Gastrocnemius medialis (tissue), 4 donors: ENCODE measurements around the gene TAS2R4. TPM values are rescaled to one million over a fixed set of nuclear protein-coding genes. Genes with fewer than 3 reads are reported as not detected.

ENCODE experiments used
- ATAC-seq, 2 donors: fragments of 150-250 bp; one replicate each; pipeline ENCODE4 v1.9.1; 2016
- DNase-seq, 2 donors: peaks; one replicate each; pipeline ENCODE4 v3.0.0-alpha.2; 2019
- H3K27ac ChIP-seq, 4 donors: fragments of 200-600 bp; sonication (generic); 1 replicate in 1 of 4; 2 replicates in 3 of 4; pipeline ENCODE4 v1.5.1; 2016 to 2018; ENCODE audit warnings: mild to moderate bottlenecking in 2 of 4, moderate library complexity in 1 of 4
- H3K27me3 ChIP-seq, 3 donors: fragments of 200-600 bp; sonication (generic) in 2 of 3; 1 replicate in 1 of 3; 2 replicates in 2 of 3; pipeline versions ENCODE4 v1.5.1 to v1.6.0; 2016 to 2019; ENCODE audit warnings: mild to moderate bottlenecking in 1 of 3, moderate library complexity in 1 of 3
- H3K36me3 ChIP-seq, 2 donors: fragments of 200-600 bp; sonication (generic) in 1 of 2; one replicate each; pipeline ENCODE4 v1.5.1; 2017 to 2018
- H3K4me1 ChIP-seq, 2 donors: fragments of 200-600 bp; sonication (generic) in 1 of 2; one replicate each; pipeline ENCODE4 v1.5.1; 2016 to 2017; ENCODE audit warnings: mild to moderate bottlenecking in 2 of 2
- H3K4me3 ChIP-seq, 4 donors: fragments of 200-600 bp; sonication (generic) in 3 of 4; 1 replicate in 1 of 4; 2 replicates in 3 of 4; pipeline ENCODE4 v1.5.1; 2016 to 2019; ENCODE audit warnings: mild to moderate bottlenecking in 2 of 4
- H3K9me3 ChIP-seq, 3 donors: fragments of 200-600 bp; sonication (generic) in 2 of 3; 1 replicate in 1 of 3; 2 replicates in 2 of 3; pipeline ENCODE4 v1.5.1; 2016 to 2019
- POLR2A ChIP-seq, 2 donors: fragments of 450-650 bp; IDR thresholded peaks; one replicate each; pipeline ENCODE4 v1.6.1; 2017; ENCODE audit warnings: antibody characterized with exemption in 2 of 2, mild to moderate bottlenecking in 2 of 2, moderate library complexity in 2 of 2
- in situ Hi-C, 4 donors: fragments of 200-750 bp; cut with MboI; loops; one replicate each; pipeline versions ENCODE4 v1.15.0 to v1.8.0; 2017; ENCODE audit warnings: low sequenced_read_pairs in 4 of 4
- intact Hi-C: fragments of 100-400 bp; cut with DNase I; formaldehyde crosslinking; loops from one replicate; pipeline ENCODE4 v1.15.1; 2023; ENCODE audit warnings: low total_unique reads
- total RNA-seq, 4 donors: library from RNA; depleted of rRNA; stranded (reverse); fragments of >200 nt; gene quantifications; one replicate each; pipeline versions ENCODE4 v1.1.0 to v1.2.3, GENCODE V29; 2016
- TF ChIP-seq, protein P1 (sequence below), 5 experiments: fragments of 450-650 bp in 3 of 5; fragments of 200-600 bp in 2 of 5; sonication (generic) in 2 of 5; IDR thresholded peaks in 4 of 5; conservative IDR thresholded peaks in 1 of 5; 1 replicate in 4 of 5; 2 replicates in 1 of 5; pipeline ENCODE4 v1.5.1; 2016 to 2019; ENCODE audit warnings: antibody characterized with exemption in 5 of 5, mild to moderate bottlenecking in 3 of 5, moderate library complexity in 3 of 5

TAS2R4 gene
- total RNA-seq, 4 donors from 2014 or later, result 0.09 to 1.4 TPM; not detected in 2

- H3K4me3 ChIP-seq, result peak within 1 kb of the TSS; percentile 74 to 97 (median 84)
- peak; percentile 57 to 67 for TF ChIP-seq POLR2A (IDR thresholded peaks at IDR 0.05)
- TF ChIP-seq, protein P1, sequence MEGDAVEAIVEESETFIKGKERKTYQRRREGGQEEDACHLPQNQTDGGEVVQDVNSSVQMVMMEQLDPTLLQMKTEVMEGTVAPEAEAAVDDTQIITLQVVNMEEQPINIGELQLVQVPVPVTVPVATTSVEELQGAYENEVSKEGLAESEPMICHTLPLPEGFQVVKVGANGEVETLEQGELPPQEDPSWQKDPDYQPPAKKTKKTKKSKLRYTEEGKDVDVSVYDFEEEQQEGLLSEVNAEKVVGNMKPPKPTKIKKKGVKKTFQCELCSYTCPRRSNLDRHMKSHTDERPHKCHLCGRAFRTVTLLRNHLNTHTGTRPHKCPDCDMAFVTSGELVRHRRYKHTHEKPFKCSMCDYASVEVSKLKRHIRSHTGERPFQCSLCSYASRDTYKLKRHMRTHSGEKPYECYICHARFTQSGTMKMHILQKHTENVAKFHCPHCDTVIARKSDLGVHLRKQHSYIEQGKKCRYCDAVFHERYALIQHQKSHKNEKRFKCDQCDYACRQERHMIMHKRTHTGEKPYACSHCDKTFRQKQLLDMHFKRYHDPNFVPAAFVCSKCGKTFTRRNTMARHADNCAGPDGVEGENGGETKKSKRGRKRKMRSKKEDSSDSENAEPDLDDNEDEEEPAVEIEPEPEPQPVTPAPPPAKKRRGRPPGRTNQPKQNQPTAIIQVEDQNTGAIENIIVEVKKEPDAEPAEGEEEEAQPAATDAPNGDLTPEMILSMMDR (IDR thresholded peaks at IDR 0.05 in 4 of 5, conservative IDR thresholded peaks at IDR 0.05 in 1 of 5), result peak; percentile 68 to 80 (median 76)
- intact Hi-C loops, result loop anchor here (1.0 to 2.0 kb wide), 4 partner anchors 35 to 813 kb away; partner anchors contain the start of gene DENND11
- no peaks in the 10 kb centered on the region for H3K27me3 ChIP-seq
- no peaks in the 10 kb centered on the region for H3K9me3 ChIP-seq
- DNase-seq (peak; percentile 85 to 88), ATAC-seq (peak; percentile 98 to 99)
- peak within 1 kb of the TSS; percentile 81 to 87 (median 84) for H3K27ac ChIP-seq
- in situ Hi-C loops, result loop anchor here in 1 of 4 donors (25.0 kb wide), 1 partner anchor 726 kb away; the partner anchor contains the start of gene MRPS33
- H3K36me3 ChIP-seq, result peaks cover 0 to 35% of the 10 kb centered on the region in 2 donors
- H3K4me1 ChIP-seq, result peaks cover 15 to 18% of the 10 kb centered on the region in 2 donors
Observed at GRCh38 chr7:141737836-141738591, 38.5 kb upstream of the TAS2R4 start, which contains the start of gene SSBP1. SSBP1 (plus strand) TSS chr7:141738358; CDS start chr7:141739167, 809 bp downstream.

- intact Hi-C loops (loop anchor here (1.0 to 2.0 kb wide), 4 partner anchors 36 to 813 kb away; partner anchors contain the start of gene DENND11), in situ Hi-C loops (loop anchor here in 1 of 4 donors (25.0 kb wide), 1 partner anchor 726 kb away; the partner anchor contains the start of gene MRPS33)
- H3K4me1 ChIP-seq, result peaks cover 15 to 18% of the 10 kb centered on the region in 2 donors
- H3K27ac ChIP-seq, result peak overlapping the region; percentile 81 to 87 (median 84)
- no peak for ATAC-seq
- H3K4me3 ChIP-seq, result peak overlapping the region; percentile 74 to 97 (median 84)
- no peaks in the 10 kb centered on the region for H3K9me3 ChIP-seq
- no peak for TF ChIP-seq POLR2A (IDR thresholded peaks at IDR 0.05)
- TF ChIP-seq, protein P1 (IDR thresholded peaks at IDR 0.05 in 4 of 5, conservative IDR thresholded peaks at IDR 0.05 in 1 of 5), result no peak
- no peaks in the 10 kb centered on the region for H3K27me3 ChIP-seq
- H3K36me3 ChIP-seq, result peaks cover 0 to 41% of the 10 kb centered on the region in 2 donors
- DNase-seq, result no peak
Observed at GRCh38 chr7:141738592-141739013, 37.9 kb upstream of the TAS2R4 start.

DNA sequence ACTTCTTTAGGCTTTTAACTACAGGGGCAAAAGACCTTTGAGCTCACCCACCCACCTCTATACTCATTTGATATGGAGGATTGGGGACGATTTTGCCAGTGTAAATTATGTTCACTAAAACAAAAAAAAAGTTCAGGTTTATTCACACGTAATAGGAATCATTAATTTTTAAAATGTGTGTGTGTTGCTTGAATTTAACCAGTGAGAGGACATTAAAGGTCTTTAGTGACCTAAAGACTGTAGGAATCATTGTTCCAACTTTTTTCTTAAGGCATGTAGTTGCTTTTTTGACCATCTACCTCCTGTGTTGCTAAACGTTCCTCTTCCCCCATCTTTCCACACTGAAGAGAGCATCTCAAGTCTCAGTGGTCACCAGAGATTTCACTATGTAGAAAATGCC, 37.2 kb upstream of the TAS2R4 start:
- in situ Hi-C loops, result loop anchor here in 1 of 4 donors (25.0 kb wide), 1 partner anchor 727 kb away; the partner anchor contains the start of gene MRPS33
- peak overlapping the region; percentile 74 to 97 (median 84) for H3K4me3 ChIP-seq
- no peak for ATAC-seq
- H3K27me3 ChIP-seq, result no peaks in the 10 kb centered on the region
- peaks cover 0 to 48% of the 10 kb centered on the region in 2 donors for H3K36me3 ChIP-seq
- DNase-seq, result no peak
- no peaks in the 10 kb centered on the region for H3K9me3 ChIP-seq
- H3K4me1 ChIP-seq, result peaks cover 15 to 18% of the 10 kb centered on the region in 2 donors
- intact Hi-C loops, result loop anchor here (2.0 kb wide), 1 partner anchor 36 kb away; the partner anchor contains the start of gene DENND11
- H3K27ac ChIP-seq, result peak overlapping the region in 2 of 4 donors; percentile 81 to 85
- TF ChIP-seq, protein P1 (IDR thresholded peaks at IDR 0.05 in 4 of 5, conservative IDR thresholded peaks at IDR 0.05 in 1 of 5), result no peak
- TF ChIP-seq POLR2A (IDR thresholded peaks at IDR 0.05), result no peak

DNA sequence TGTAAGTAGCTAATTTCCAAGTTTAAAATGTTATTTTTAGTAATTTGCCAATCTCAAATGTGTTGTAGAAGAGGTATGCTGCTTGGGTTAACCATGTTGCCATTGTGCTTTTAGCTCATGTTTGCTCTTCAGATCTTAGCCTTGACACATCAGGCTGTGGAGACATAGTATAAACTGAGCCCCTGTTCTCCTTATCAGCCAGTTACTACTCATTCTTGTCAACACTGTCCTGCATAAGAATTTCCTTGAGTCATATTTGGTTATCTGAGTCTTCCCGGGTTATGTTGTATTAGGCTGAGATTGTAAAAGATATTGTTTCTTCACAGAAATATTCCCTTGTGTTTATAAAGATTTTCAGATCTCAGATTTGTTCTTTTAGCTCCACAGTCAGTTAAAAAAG, 34.2 kb upstream of the TAS2R4 start:
- no peaks in the 10 kb centered on the region for H3K27me3 ChIP-seq
- DNase-seq (no peak), ATAC-seq (no peak)
- H3K36me3 ChIP-seq, result peaks cover 0 to 77% of the 10 kb centered on the region in 2 donors
- no peak overlapping the region for H3K27ac ChIP-seq
- H3K9me3 ChIP-seq, result no peaks in the 10 kb centered on the region
- H3K4me1 ChIP-seq, result peaks cover 15 to 16% of the 10 kb centered on the region in 2 donors
- no peak overlapping the region for H3K4me3 ChIP-seq
- intact Hi-C loops (no loop called here), in situ Hi-C loops (loop anchor here in 1 of 4 donors (25.0 kb wide), 1 partner anchor 730 kb away; the partner anchor contains the start of gene MRPS33)
- no peak for TF ChIP-seq POLR2A (IDR thresholded peaks at IDR 0.05)
- TF ChIP-seq, protein P1 (IDR thresholded peaks at IDR 0.05 in 4 of 5, conservative IDR thresholded peaks at IDR 0.05 in 1 of 5), result no peak
